Smooth muscle cell (in vitro differentiated cells): ENCODE data around the gene TTC27. TPM values are rescaled to one million over a fixed set of nuclear protein-coding genes. Genes with fewer than 3 reads are reported as not detected.

ENCODE experiments used
- DNase-seq: peaks from one replicate; lab custom pipeline; 2025; ENCODE audit not compliant: unreplicated experiment; lab: John Stamatoyannopoulos, UW
- H2AFZ ChIP-seq: fragments of 200-600 bp; sonication (generic); 2 replicates; pipeline ENCODE4 v1.6.0; 2016; ENCODE audit warnings: antibody characterized with exemption, low read depth, mild to moderate bottlenecking
- H3F3A ChIP-seq: fragments of 200-600 bp; sonication (generic); 2 replicates; pipeline ENCODE4 v1.6.0; 2017; ENCODE audit warnings: antibody characterized with exemption, low read depth
- H3K27ac ChIP-seq: fragments of 200-600 bp; sonication (generic); 2 replicates; pipeline ENCODE4 v1.5.1; 2016; ENCODE audit warnings: low read depth, mild to moderate bottlenecking
- H3K27me3 ChIP-seq: fragments of 200-600 bp; sonication (generic); 2 replicates; pipeline ENCODE4 v1.6.1; 2016; ENCODE audit warnings: low read depth, mild to moderate bottlenecking
- H3K36me3 ChIP-seq: fragments of 200-600 bp; sonication (generic); 2 replicates; pipeline ENCODE4 v1.5.1; 2016; ENCODE audit warnings: low read depth
- H3K4me1 ChIP-seq: fragments of 200-600 bp; sonication (generic); 2 replicates; pipeline ENCODE4 v1.5.1; 2016; ENCODE audit warnings: low read depth
- H3K4me2 ChIP-seq: fragments of 200-600 bp; sonication (generic); 2 replicates; pipeline ENCODE4 v1.6.0; 2016; ENCODE audit warnings: mild to moderate bottlenecking
- H3K4me3 ChIP-seq: fragments of 200-600 bp; sonication (generic); 2 replicates; pipeline ENCODE4 v1.5.1; 2016; ENCODE audit warnings: mild to moderate bottlenecking
- H3K79me2 ChIP-seq: fragments of 200-600 bp; sonication (generic); 2 replicates; pipeline ENCODE4 v1.6.0; 2016; ENCODE audit warnings: low read depth, mild to moderate bottlenecking
- H3K9ac ChIP-seq: fragments of 200-600 bp; sonication (generic); 2 replicates; pipeline ENCODE4 v1.6.0; 2016; ENCODE audit warnings: low read depth
- H3K9me3 ChIP-seq: fragments of 200-600 bp; sonication (generic); replicated peaks from 2 replicates; pipeline ENCODE4 v1.5.1; 2016; ENCODE audit warnings: low read depth
- H4K20me1 ChIP-seq: fragments of 200-600 bp; sonication (generic); 2 replicates; pipeline ENCODE4 v1.6.0; 2016; ENCODE audit warnings: low read depth
- WGBS: methylation state at CpG from one replicate; pipeline ENCODE4 v1.1.7; 2016; ENCODE audit warnings: low lambda C conversion rate; 5-methylcytosine and 5-hydroxymethylcytosine counted together
- polyA plus RNA-seq: library from polyadenylated mRNA; unstranded; fragments of >200 nt; fragmentation: Nextera tagmentation; extraction: Ambion mirVana; gene quantifications from 2 replicates; pipeline ENCODE4 v1.2.1, GENCODE V29; 2016
- total RNA-seq: library from RNA; depleted of rRNA; stranded (reverse); fragments of >200 nt; gene quantifications from 2 replicates; pipeline ENCODE4 v1.2.3, GENCODE V29; 2014
- TF ChIP-seq, protein P1 (sequence below): fragments of 200-600 bp; sonication (generic); IDR thresholded peaks from 2 replicates; pipeline ENCODE4 v1.5.1; 2017; ENCODE audit warnings: borderline replicate concordance, mild to moderate bottlenecking, antibody characterized with exemption; ENCODE audit not compliant: insufficient read depth, poor library complexity, severe bottlenecking

The TTC27 gene
- total and polyA plus RNA-seq, 2 experiments from 2014 or later, result 9.2 to 12.1 TPM

DNA sequence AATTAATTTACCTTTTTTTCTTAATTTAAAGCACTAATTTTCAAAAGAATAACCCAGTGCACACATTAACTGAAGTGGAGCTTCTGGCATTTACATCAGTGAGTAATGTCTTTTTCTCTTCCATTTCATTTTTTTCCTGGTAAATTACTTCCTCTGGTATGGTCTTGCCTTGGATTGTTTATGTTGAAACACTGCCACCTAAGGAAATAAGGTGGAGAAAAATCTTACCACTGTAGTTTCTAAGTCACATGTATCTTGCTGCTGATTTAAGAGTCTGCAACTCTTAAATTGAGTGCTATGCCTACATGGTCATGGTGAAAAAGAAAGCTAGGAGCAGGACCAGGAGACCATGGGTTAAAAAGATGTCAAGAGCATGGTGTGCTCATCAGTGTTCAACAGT lies 51.0 kb downstream of the TTC27 start:
- H3K79me2 ChIP-seq, result no peaks in the 10 kb centered on the region
- H3K4me2 ChIP-seq, result no peak overlapping the region
- H3F3A ChIP-seq, result no peaks in the 10 kb centered on the region
- H3K9ac ChIP-seq, result no peak overlapping the region
- no peak overlapping the region for H2AFZ ChIP-seq
- H4K20me1 ChIP-seq, result no peaks in the 10 kb centered on the region
- no peaks in the 10 kb centered on the region for H3K4me1 ChIP-seq
- no peak for DNase-seq
- H3K9me3 ChIP-seq, result no peaks in the 10 kb centered on the region
- no peaks in the 10 kb centered on the region for H3K27me3 ChIP-seq
- TF ChIP-seq, protein P1, sequence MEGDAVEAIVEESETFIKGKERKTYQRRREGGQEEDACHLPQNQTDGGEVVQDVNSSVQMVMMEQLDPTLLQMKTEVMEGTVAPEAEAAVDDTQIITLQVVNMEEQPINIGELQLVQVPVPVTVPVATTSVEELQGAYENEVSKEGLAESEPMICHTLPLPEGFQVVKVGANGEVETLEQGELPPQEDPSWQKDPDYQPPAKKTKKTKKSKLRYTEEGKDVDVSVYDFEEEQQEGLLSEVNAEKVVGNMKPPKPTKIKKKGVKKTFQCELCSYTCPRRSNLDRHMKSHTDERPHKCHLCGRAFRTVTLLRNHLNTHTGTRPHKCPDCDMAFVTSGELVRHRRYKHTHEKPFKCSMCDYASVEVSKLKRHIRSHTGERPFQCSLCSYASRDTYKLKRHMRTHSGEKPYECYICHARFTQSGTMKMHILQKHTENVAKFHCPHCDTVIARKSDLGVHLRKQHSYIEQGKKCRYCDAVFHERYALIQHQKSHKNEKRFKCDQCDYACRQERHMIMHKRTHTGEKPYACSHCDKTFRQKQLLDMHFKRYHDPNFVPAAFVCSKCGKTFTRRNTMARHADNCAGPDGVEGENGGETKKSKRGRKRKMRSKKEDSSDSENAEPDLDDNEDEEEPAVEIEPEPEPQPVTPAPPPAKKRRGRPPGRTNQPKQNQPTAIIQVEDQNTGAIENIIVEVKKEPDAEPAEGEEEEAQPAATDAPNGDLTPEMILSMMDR, result no peak
- H3K4me3 ChIP-seq, result no peak overlapping the region
- H3K27ac ChIP-seq, result no peak overlapping the region
- no peaks in the 10 kb centered on the region for H3K36me3 ChIP-seq

DNA sequence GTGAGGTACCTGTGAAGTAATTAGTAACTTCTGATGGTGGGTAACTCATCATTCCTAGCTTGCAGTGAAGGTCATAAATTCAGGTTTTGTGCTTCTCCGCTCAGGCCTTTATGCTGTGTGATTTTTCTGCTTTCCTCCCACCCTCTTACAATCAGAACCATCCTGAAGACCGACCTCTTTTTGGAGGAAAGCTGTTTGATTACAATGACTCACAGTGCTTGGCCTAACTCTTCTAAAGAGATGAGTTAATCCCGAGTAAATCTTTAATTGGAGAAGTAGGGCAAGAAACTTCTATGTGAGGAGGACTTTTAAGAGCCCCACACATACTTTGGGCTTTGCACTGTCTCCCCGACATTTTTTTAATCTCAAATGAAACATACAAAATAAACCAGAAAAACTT lies 53.1 kb downstream of the TTC27 start:
- H2AFZ ChIP-seq, result no peak overlapping the region
- no peaks in the 10 kb centered on the region for H3F3A ChIP-seq
- no peaks in the 10 kb centered on the region for H4K20me1 ChIP-seq
- H3K9me3 ChIP-seq, result no peaks in the 10 kb centered on the region
- H3K4me1 ChIP-seq, result no peaks in the 10 kb centered on the region
- no peak overlapping the region for H3K27ac ChIP-seq
- H3K9ac ChIP-seq, result no peak overlapping the region
- H3K4me2 ChIP-seq, result no peak overlapping the region
- DNase-seq, result no peak
- no peaks in the 10 kb centered on the region for H3K36me3 ChIP-seq
- H3K4me3 ChIP-seq, result no peak overlapping the region
- H3K79me2 ChIP-seq, result no peaks in the 10 kb centered on the region
- TF ChIP-seq, protein P1, result no peak
- H3K27me3 ChIP-seq, result no peaks in the 10 kb centered on the region
- 81% methylated on average over 4 of the region's 4 CpGs for WGBS

DNA sequence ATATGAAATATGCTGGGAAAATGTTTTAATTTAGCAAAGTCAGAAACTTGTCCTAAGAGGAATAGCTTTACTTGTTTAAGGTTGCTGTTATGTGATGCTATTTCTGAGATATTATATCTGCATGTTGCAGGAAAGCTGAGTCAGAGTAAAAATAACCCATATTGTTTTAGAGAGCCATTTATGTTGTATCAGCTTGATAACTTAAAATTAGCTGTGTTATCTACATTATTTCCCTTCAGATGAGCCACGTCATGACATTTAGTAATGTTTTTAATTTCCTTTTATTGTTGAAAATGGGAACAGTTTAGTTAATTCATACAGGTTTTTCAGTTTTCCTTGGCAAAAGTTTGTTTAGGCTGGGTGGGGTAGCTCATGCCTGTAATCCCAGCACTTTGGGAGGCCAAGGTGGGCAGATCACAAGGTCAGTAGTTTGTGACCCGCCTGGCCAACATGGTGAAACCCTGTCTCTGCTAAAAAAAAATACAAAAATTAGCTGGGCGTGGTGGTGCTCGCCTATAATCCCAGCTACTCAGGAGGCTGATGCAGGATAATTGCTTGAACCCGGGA lies 55.8 kb downstream of the TTC27 start:
- TF ChIP-seq, protein P1, result no peak
- Histone ChIP-seq H3K9ac (no peak overlapping the region), H3K79me2 (no peaks in the 10 kb centered on the region), H3K4me3 (no peak overlapping the region), H4K20me1 (no peaks in the 10 kb centered on the region), H3K27ac (no peak overlapping the region), H3K4me2 (no peak overlapping the region), H3K36me3 (no peaks in the 10 kb centered on the region), H2AFZ (no peak overlapping the region), H3K27me3 (no peaks in the 10 kb centered on the region), H3K4me1 (no peaks in the 10 kb centered on the region), H3K9me3 (no peaks in the 10 kb centered on the region), H3F3A (no peaks in the 10 kb centered on the region)
- WGBS, result 93% methylated on average over 5 of the region's 5 CpGs
- DNase-seq, result no peak

DNA sequence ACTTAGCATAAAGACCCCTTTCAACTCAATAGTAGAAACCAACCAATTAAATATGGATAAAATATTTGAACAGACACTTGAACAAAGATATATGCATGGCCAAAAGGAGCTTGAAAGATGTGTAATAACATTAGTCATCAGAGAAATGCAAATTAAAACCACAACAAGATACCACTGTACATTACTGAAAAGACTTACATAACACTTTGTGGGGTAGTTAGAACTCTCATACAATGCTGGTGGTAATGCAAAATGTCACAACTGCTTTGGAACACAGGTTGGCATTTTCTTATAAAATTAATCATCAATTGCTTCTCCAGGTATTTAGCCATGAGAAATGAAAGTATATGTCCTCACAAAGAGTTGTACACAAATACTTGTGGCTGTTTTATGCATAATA lies 60.7 kb downstream of the TTC27 start:
- Histone ChIP-seq H3K79me2 (no peaks in the 10 kb centered on the region), H3K27me3 (no peaks in the 10 kb centered on the region), H3K9ac (no peak overlapping the region), H3K4me3 (no peak overlapping the region), H3K27ac (no peak overlapping the region), H3K9me3 (no peaks in the 10 kb centered on the region), H2AFZ (no peak overlapping the region), H3K4me1 (no peaks in the 10 kb centered on the region), H3K4me2 (no peak overlapping the region), H4K20me1 (no peaks in the 10 kb centered on the region), H3F3A (no peaks in the 10 kb centered on the region), H3K36me3 (no peaks in the 10 kb centered on the region)
- no peak for DNase-seq
- TF ChIP-seq, protein P1, result no peak
